GM19468 (cell line): Measurements from ENCODE around the gene PTEN.
"Not testable (repeated sequence)": the region's sequence is repeated elsewhere in the genome, so short reads cannot be mapped to it uniquely, and the experiment has no call there.

Experiments used
- ATAC-seq: cut with Tn5 transposase; IDR thresholded peaks from one replicate; pipeline ENCODE4 v1.9.1; 2021; ENCODE audit warnings: mild to moderate bottlenecking, moderate library complexity, moderate number of reproducible peaks; ENCODE audit not compliant: unreplicated experiment; ENCODE audit errors: extremely low read depth

Gene PTEN

DNA sequence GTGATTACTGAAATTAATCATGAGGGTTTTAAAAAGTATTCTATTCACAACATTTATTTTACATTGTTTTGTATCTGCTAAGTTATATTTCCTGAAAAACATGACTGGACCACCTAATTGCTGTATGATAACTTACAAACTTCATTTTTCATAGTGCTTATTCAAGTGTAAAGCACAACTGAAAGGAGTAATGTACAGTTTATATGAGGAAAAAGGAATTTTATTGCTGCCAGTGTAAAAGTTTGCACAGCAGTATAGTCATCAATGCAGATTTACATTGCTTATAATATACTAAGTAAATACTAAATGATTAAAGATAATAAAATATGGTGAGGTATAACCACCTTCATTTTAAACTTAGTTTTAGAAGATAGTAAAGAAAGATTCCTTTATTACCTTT is 4.0 kb downstream of the PTEN start:
- ATAC-seq, result no peak

DNA sequence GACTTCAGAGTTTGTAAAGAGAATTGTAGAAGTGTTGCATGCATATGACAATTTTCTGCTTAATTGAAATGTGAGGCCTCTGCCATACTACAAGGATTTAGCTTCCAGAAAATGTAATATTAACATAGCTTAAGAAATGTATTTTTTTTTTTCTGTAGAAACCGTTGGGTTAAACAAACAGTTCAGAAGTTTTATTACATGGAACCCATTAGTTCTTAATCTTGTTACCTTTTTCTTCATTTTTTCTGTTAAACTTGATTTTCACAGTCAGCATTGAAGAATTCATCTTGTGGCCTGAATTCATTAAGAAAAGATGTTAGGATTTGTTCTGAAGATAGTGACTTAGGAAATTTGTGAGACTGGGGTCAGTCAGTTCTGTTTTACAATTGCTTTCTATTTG is 4.9 kb downstream of the PTEN start:
- no peak for ATAC-seq

DNA sequence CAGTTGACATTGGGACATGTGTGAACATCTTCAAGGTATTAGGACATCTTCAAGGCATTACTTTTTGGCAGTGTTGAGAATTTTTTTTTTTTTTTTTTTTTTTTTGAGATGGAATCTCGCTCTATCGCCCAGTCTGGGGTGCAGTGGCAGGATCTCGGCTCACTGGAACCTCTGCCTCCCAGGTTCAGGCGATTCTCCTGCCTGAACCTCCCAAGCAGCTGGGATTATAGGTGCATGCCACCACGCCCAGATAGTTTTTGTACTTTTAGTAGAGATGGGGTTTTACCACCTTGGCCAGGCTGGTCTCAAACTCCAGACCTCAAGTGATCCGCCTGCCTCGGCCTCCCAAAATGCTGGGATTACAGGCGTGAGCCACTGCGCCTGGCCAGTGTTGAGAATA is 5.7 kb downstream of the PTEN start:
- ATAC-seq, result not testable (repeated sequence)

DNA sequence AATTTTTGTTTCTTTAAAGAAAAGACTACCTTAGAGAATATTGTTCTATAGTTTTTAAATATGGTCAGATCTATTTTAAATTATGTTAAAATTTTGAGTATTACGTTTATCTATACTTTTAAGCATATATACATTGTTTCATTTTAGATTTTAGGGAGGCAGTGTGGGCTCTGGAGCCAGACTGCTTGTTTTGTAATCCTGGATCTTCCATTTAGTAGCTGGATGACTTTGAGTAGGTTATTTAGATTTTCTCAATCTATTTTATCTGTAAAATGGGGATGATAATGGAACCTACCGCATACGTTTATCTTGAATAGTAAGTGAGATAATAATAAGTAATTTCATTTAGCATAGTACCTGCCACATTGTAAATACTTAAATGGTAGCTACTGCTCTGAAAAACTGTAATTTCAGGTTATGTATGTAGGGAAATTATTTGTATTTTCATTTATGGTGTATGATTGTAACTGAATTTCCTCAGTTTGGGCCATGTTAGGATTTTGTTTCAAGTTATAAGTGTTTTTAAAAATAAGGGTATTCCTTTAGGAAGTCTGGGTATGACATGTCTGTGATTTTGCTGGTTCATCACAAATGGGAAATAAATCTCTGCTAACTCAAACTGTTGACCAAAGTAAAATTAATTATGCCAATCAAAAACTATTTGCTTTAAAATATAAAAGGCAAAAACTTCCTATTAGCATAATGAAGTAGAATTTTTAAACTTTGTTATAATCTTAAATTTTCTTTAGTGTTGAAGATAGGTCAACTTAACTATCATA is 6.5 kb downstream of the PTEN start:
- no peak for ATAC-seq

DNA sequence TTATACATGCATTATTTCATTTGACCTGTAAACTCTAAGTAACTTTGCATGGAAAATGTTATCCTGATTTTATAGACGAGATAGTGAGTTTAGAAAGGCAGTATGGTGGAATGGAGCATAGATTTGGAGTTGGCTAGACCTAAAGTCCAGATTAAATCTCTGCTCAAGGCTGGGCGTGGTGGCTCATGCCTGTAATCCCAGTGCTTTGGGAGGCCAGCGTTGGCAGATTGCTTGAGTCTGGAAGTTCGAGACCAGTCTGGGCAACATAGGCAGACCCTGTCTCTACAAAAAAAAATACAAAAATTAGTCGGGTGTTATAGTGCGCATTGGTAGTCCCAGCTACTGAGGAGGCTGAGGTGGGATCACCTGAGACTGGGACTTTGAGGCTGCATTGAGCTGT is 9.4 kb downstream of the PTEN start:
- no peak for ATAC-seq

DNA sequence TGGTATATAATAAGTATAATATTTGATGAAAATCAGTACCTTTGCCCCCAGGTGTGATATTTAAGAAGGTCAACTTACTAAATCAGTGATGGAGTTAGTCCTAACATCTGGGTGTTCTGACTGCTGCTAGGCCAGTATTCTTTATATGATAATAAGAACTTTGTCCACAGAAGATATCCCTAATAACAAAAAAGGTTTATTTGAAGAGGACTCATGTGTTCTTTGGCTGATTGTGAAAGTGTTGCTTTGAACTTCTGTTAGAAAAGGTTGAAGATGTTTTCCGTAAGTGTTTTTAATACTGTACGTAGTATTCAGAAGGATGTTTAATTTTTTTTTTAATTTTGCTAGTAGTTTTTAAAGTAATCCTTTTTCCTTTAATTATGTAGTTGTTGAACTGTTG is 10.2 kb downstream of the PTEN start:
- ATAC-seq, result no peak

DNA sequence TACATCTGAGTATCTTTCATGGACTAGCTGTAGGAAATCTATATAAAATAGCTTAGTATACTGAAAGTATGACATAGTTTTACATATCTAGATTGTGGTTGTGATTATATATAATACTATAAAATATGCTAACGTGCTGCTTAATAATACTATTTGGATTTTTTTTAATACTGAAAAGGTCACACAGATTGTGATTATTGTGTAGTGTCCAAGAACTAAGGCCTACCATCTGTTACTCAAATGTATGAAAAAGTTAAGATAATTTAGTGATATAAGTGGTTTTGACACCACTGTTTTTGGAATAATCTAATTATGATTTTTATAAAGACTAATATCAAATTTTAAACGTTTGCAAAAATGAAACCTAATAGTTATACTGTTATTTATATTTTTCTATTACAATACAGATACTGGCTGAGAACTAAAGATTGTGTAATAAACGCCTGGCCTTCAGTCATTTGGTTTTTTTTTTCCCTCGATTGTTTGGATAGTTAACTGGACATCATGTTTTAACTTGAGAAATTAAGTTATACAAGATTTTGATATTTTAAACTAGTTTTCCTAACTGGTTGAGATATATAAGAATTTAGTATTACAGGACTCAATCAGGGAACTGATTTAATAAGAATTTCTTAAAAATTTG is 12.6 kb downstream of the PTEN start:
- ATAC-seq, result no peak

DNA sequence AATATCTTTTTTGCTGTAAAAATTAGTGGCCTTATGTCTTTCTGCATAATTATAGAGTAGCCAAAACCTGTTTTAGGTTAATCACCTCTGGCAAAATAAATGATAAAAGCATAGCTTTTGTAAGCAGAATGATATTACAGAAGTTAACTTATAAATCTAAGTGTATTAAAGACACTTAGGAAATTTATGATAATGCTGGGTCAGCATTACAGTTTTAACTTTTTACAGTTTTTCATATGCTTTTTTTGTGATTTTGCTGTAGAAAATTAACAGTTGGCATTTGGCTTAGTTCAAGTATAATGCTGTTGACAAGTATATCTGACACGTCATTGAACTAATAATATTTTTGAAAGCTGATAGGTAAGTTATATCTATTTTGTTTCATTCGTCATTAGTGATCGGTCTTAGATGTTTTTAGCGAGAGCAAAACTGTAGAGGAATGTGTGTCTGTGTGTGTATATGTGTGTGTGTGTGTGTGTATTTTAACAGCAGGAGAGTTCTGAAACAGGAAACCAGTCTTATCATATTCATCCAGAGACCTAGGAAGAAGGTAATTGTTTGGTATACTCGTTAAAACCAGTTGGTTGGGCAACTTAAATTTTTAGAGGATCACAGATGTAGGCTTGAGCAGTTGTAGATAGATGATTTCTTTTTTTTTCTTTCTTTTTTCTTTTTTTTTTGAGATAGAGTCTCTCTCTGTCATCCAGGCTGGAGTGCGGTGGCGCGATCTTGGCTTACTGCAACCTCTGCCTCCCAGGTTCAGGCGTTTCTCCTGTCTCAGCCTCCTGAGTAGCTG is 15.4 kb downstream of the PTEN start:
- ATAC-seq, result no peak

DNA sequence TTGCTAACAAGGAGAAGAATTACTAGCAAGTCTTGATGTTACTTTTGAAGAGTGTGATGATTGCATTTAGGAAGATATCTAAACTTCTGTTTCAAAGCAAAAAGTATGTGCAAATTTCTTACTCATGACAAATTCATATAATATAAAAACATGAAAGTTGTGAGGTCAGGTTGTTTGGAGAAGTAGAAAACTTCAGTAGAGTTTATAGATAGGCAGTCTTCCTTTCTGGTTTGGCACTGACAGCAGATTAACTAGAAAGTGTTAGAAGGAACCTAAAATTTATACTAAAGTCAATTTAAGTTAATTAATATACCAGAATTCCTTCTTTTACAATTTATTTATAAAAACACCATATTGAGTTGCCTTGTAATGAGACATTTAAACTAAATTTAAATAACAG is 16.9 kb downstream of the PTEN start:
- ATAC-seq, result no peak

DNA sequence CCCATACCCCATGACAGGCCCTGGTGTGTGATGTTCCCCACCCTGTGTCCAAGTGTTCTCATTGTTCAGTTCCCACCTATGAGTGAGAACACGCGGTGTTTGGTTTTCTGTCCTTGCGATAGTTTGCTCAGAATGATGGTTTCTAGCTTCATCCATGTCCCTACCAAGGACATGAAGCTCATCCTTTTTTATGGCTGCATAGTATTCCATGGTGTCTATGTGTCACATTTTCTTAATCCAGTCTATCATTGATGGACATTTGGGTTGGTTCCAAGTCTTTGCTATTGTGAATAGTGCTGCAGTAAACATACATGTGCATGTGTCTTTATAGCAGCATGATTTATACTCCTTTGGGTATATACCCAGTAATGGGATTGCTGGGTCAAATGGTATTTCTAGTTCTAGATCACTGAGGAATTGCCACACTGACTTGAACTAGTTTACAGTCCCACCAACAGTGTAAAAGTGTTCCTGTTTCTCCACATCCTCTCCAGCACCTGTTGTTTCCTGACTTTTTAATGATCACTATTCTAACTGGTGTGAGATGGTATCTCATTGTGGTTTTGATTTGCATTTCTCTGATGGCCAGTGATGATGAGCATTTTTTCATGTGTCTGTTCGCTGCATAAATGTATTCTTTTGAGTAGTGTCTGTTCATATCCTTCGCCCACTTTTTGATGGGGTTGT is 18.1 kb downstream of the PTEN start:
- ATAC-seq, result not testable (repeated sequence)

DNA sequence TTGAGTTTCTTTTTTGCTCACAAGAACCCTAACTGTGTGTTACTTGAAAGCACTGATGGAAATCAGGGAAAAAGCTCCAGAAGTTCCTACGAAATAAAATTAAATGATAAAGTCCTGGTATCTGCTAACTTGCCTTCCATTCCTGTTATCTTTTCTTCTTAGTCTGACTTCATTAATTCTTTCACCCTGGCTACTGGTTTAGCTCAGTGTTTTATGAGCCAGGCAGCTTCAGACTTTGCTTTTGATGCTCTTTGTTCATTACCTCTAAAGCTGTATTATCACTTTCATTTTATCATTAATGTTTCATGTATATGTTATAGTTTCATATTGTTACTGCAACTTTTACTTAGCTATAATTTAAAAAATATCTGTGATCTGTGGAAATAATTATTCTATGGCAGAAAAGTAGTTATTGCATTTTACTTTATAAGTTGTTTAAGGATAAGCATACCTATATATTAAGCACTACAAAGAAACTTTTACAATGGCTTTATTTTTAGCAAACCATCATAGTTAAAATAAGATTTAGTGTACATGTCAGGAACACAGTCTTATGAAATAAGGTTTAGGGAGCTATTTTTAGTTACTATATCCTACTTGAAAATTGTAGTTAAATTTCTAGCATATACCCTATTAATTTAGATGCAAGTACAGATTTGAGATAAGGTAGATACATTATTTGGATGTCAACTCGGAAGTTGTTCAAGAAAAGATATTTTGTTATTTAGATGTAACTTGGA is 19.3 kb downstream of the PTEN start:
- ATAC-seq, result no peak

DNA sequence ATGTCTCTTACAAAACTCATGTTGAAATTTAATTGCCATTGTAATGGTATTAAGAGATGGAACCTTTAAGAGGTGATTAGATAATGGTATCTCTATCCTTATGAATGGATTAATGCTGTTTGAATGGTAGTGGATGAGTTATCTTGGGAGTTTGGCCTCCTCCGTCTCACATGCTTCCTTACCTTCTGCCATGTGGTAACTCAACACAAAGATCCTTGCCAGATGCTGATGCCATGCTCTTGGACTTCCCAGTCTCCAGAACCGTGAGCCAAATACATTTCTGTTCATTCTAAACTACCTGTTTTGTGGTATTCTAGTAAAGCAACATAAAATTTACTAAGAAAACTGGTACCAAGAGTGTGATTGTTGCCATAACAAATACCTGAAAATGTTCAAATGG is 23.2 kb downstream of the PTEN start:
- no peak for ATAC-seq

DNA sequence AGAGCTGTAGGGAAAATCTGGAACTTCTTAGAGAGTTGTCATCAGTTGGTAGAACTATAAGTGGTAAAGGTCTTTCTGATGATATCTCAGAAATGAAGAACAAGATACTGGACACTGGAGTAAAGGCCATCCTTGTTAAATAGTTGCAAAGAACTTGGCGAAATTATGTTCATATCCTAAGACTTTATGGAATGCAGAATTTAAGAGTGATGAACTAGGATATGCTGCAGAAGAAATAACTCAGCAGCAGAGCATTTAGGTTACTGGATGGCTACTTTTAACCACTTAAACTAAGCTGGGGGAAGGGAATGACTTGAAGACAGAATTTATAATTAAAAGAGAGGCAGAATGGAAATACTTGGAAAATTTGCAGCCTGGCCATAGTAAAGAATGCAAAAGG is 23.7 kb downstream of the PTEN start:
- no peak for ATAC-seq

DNA sequence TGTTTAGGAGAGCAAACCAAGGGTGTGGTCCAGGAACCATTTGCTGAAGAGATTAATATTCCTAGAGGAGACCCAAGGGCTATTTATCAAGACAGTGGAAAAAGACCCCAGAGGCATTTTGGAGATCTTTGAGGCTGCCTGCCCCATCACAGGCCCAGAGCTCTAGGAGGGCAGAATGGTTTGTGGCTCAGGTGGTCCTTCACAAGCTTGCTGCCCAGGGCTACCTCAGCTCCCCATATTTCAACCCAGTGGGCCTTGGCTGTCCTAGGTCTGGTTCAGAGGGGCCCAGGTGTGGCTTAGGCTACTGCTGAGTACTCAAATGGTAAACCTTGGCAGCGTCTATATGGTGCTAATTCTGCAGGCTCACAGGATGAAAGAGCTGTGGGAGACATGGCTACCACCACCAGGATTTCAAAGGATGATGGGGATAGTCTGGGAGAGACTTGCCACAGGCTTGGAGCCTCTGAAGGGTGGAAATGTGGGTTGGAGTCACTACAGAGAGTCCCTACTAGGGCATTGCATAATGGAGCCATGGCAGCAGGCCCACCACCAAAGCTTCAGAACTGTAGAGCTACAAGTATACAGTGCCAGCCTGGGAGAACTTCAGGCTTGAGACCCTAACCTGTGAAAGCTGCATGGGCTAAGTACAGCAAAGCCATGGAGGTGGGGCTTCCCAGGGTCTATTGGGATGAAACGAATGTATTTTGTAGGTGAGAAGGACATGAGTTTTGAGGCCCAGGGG is 24.3 kb downstream of the PTEN start:
- no peak for ATAC-seq

DNA sequence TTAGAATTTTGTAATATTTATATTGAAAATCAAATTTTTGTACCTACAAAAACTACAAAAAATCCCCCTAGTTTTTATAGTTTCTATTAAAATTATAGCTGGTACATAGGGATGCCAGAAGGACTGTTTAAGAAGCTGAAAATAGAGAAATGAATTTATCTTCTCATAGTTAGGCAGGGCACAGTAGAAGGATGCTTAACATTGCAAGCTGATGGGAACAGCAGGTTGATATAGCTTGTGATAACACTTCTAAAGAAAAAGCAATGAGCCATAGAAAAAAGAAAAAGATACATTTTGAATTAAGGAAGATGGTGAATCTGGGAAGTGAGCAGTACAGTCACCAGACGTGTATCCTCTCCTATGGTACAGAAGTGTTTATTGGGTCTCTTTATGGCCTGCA is 32.0 kb downstream of the PTEN start:
- ATAC-seq, result no peak

DNA sequence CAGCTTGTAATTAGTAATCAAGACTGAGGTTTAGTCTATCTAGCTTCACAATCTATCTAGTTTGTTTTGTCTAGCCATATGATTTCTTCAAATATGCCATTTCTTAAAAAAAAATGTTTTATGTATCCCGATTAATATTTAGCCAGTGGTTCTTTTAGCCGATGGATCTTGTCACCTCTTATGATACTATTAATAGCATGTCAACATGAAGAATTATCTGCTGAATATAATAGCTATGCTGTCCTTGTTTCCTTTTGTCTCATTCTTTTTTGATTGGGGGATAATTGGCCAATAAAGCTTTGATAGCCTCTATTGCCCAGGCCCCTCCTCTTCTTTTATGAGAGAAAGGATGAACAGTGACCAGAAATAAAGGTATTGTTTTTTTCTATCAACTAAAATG is 32.8 kb downstream of the PTEN start:
- ATAC-seq, result no peak

DNA sequence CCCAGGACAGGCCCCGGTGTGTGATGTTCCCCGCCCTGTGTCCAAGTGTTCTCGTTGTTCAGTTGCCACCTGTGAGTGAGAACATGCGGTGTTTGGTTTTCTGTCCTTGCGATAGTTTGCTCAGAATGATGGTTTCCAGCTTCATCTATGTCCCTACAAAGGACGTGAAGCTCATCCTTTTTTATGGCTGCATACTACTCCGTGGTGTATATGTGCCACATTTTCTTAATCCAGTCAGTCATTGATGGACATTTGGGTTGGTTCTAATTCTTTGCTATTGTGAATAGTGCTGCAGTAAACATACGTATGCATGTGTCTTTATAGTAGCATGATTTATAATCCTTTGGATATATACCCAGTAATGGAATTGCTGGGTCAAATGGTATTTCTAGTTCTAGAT is 34.5 kb downstream of the PTEN start:
- ATAC-seq, result not testable (repeated sequence)

DNA sequence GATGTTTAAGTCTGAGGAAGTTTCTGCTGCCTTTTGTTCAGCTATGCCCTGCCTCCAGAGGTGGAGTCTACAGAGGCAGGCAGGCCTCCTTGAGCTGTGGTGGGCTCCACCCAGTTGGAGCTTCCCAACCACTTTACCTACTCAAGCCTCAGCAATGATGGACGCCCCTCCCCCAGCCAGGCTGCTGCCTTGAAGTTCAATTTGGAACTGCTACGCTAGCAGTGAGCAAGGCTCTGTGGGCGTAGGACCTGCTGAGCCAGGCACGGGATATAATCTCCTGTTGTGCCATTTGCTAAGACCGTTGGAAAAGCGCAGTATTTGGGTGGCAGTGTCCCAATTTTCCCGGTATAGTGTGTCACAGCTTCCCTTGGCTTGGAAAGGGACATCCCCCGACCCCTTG is 40.0 kb downstream of the PTEN start:
- ATAC-seq, result not testable (repeated sequence)

DNA sequence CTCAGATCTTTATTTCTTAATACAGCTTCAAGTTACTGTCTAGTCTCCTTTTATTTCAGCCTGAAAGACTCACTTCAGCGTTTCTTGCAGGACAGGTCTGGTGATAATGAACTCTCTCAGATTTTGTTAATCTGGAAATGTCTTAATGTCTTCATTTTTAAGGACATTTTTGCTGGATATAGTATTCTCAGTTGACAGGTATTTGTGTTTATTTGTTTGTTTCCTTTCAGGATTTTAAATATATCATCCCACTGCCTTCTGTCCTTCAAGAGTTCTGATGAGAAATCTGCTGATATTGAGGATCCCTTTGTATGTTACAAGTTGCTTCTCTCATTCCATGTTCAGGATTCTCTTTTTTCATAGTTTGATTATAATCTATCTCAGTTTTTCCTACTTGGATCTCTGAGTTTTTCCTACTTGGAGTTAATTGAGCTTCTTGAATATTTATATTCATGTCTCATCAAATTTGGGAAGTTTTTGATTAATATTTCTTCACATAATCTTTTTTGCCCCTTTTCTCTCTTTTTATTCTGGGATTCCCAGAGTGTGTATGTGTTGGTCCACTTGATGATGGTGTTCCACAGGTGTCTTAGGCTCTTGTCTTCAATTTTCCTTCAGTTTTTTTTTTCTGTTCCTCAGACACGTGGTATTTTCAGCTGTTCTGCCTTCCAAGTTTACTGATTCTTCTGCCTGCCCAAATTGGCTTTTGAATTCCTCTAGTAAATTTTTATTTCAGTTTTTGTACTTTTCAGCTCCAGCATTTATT is 49.9 kb downstream of the PTEN start:
- ATAC-seq, result no peak
